GM13977 (cell line): ENCODE results near the gene TGM6.
"Not testable (repeated sequence)": the region's sequence is repeated elsewhere in the genome, so short reads cannot be mapped to it uniquely, and the experiment has no call there.

Experiments used
- DNase-seq: peaks from one replicate; pipeline ENCODE4 v3.0.0; 2012; ENCODE audit warnings: low spot score
- in situ Hi-C: fragments of 300-500 bp; cut with MboI; formaldehyde crosslinking; loops from one replicate; pipeline ENCODE4 v1.12.0; 2022; ENCODE audit warnings: low sequenced_read_pairs, low pct_unique_long_range_greater_than_20kb, mixed read lengths, inconsistent platforms; ENCODE audit not compliant: unreplicated experiment
- TF ChIP-seq, protein P1 (sequence below): IDR thresholded peaks from 2 replicates; pipeline ENCODE4 v1.5.1; 2012; ENCODE audit warnings: mild to moderate bottlenecking, control low read depth; ENCODE audit not compliant: insufficient read depth; ENCODE audit errors: extremely low read depth, missing control alignments

The TGM6 gene

DNA sequence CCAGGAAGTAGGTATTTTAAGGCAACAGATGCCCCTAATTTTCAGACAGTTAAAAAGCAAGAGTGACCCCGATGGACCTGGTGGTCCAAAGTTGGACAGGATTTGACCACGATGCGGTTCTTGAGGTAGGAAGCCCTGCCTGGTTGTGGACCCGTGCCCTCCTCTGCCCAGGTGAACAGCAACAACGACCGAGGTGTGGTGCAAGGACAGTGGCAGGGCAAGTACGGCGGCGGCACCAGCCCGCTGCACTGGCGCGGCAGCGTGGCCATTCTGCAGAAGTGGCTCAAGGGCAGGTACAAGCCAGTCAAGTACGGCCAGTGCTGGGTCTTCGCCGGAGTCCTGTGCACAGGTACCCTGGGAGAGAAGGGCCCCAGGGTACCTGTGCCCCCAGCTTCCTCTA lies 18.7 kb downstream of the TGM6 start:
- in situ Hi-C loops: no loop called here
- no peak for DNase-seq
- TF ChIP-seq, protein P1, sequence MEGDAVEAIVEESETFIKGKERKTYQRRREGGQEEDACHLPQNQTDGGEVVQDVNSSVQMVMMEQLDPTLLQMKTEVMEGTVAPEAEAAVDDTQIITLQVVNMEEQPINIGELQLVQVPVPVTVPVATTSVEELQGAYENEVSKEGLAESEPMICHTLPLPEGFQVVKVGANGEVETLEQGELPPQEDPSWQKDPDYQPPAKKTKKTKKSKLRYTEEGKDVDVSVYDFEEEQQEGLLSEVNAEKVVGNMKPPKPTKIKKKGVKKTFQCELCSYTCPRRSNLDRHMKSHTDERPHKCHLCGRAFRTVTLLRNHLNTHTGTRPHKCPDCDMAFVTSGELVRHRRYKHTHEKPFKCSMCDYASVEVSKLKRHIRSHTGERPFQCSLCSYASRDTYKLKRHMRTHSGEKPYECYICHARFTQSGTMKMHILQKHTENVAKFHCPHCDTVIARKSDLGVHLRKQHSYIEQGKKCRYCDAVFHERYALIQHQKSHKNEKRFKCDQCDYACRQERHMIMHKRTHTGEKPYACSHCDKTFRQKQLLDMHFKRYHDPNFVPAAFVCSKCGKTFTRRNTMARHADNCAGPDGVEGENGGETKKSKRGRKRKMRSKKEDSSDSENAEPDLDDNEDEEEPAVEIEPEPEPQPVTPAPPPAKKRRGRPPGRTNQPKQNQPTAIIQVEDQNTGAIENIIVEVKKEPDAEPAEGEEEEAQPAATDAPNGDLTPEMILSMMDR: no peak

DNA sequence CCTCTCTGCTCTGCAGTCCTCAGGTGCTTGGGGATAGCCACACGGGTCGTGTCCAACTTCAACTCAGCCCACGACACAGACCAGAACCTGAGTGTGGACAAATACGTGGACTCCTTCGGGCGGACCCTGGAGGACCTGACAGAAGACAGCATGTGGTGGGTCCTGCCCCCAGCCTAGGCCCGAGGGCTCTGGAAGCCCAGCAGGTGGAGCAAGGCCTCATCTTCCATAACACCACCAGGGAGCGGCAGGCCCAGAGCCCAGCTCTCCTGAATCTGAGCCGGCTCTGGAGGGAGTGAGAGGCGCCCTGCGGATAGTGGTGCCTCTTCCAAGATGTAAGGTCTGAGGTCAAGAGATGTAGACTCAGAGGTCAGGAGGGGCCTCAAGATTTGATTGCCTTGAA lies 19.6 kb downstream of the TGM6 start:
- DNase-seq: no peak
- TF ChIP-seq, protein P1: no peak
- in situ Hi-C loops: no loop called here

DNA sequence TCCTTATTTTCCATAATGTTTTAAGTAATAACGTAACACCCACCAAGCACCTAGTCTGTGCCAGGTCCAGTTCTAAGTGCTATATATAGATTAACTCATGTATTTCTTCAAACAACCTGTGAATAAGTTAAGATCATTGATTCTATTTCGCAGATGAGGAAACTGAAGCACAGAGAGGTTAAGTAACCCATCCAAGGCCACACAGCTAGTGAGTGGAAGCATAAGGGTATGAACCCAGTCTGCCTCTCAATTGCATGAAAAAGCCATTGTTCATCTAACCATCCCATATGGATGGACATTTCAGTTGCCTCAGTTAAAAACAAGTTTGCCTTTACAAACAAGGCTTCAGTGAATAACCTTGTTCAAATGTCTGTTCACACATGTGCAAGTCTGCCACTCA lies 20.8 kb downstream of the TGM6 start:
- in situ Hi-C loops: no loop called here
- no peak for DNase-seq
- TF ChIP-seq, protein P1: no peak

DNA sequence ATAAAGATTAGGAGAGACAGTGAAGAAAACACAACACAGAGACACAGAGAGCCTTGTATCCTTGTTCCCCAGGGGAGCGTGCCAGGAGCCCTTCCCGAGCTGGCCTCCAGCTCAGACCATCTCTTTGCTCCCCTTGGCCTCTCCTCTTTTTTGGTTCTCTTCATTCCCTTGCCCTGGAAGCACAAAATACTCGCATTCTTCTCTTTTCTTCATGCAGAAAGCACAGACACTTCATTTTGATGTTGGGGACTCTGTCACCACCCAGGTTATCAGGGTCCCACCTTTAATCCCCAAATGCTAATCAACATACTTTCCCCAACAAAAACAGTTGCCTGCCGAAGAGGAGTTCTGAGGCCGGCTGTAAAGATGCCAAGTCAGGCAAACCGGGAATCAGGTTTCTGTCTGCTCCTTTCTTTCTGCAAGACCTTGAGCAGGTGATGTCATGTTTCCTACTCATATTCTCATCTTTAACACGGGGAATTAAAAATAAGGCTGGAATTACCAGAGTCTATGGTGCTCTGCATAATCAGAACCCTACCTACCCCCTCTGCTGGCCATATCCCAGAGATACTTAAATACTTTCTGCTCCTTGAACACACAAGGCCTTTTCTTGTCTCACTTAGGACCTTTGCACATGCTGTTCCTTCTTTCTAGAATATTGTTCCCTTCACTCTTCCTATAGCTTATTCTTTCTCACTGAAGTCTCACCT lies 21.7 kb downstream of the TGM6 start:
- DNase-seq: peak; percentile 45
- in situ Hi-C loops: no loop called here
- TF ChIP-seq, protein P1: peak; percentile 38

DNA sequence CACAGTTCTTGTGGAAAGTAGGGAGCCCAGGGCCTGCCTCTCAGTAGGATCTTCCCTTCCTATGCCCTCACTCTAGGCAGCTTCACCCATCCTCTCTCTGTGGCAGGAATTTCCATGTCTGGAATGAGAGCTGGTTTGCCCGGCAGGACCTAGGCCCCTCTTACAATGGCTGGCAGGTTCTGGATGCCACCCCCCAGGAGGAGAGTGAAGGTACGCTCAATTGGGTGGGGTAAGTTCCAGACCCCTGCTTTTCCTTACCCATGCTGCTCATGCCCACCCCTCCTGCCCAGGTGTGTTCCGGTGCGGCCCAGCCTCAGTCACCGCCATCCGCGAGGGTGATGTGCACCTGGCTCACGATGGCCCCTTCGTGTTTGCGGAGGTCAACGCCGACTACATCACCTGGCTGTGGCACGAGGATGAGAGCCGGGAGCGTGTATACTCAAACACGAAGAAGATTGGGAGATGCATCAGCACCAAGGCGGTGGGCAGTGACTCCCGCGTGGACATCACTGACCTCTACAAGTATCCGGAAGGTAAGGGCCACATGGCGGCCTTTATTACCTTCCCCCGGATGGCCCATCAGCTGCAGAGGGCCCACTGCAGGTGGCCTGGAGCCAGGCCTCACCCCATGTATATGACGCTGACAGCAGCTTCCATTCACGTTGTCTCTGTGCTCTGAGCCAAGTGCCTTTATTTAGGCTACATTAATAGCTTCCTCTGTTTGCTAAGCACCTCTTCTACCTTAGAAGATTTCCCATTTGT lies 22.8 kb downstream of the TGM6 start:
- TF ChIP-seq, protein P1: no peak

DNA sequence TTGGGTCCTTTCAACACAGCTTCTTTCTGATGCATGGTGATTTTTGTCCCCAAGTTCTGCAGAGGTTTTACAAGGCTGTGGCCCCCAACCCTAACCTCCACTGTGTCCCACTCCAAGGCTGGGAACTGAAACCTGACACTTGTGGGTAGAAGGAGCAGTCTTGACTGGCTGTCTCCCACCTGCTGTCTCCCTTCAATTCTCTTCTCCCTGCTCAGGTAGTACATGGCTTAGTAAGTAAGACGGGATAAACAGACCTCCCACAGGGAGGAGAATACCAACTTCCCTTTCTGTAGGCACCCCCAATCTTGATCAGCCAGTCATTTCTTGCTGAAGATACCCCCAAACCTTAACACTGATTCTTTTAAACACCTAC lies 25.0 kb downstream of the TGM6 start:
- TF ChIP-seq, protein P1: no peak
- in situ Hi-C loops: no loop called here
- DNase-seq: no peak

More for the DNA sequence above, 22.8 kb downstream of the TGM6 start:
- no peak for DNase-seq
- in situ Hi-C loops: no loop called here

DNA sequence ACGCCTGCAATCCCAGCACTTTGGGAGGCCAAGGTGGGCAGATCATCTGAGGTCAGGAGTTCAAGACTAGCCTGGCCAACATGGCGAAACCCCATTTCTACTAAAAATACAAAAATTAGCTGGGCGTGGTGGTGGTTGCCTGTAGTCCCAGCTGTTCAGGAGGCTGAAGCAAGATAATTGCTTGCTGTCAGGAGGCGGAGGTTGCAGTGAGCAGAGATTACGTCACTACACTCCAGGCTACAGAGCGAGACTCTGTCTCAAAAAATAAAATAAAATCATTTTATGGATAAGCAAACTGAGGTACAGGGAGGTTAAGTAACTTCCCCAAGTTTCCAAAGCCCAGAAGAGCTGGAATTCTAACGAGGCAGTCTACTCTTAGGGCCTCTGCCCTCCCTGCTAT lies 26.7 kb downstream of the TGM6 start:
- in situ Hi-C loops, DNase-seq: not testable (repeated sequence)
